Measurements from ENCODE around the gene MRPL45. TPM values are rescaled to one million over a fixed set of nuclear protein-coding genes. Genes with fewer than 3 reads are reported as not detected.

Gene MRPL45
- total and polyA plus RNA-seq, 2 of the 13 experiments (the other 11 are each of a cell fraction or from before 2014, with no cell fraction given) = 89.5 to 157 TPM

GRCh38 chr17:38351412-38352222 is 54.6 kb downstream of the MRPL45 start, which contains the start of gene SOCS7 (continued):
- TF ChIP-seq ZHX2 (IDR thresholded peaks at IDR 0.05; ENCODE audit: low read depth) (peak; percentile 78; the same call in 1 of the 2 replicates), ZHX2 (CRISPR knock-in tag; IDR thresholded peaks at IDR 0.05; ENCODE audit: borderline replicate concordance) (peak; percentile 85), ZNF549 (CRISPR knock-in tag; IDR thresholded peaks at IDR 0.05) (no peak), NR2F2 (IDR thresholded peaks at IDR 0.05; ENCODE audit: borderline replicate concordance, low read depth) (no peak), ZMYM2 (CRISPR knock-in tag; IDR thresholded peaks at IDR 0.05) (no peak), ATF4 (CRISPR knock-in tag; IDR thresholded peaks at IDR 0.05) (peak in 1 of 2 experiments; percentile 81; a peak in 2 of 4 replicates), HMGXB4 (CRISPR knock-in tag; IDR thresholded peaks at IDR 0.05; ENCODE audit: borderline replicate concordance in 1 of 2, low read depth in 1 of 2) (peak; percentile 44 to 92; a peak in 3 of 4 replicates), ZNF496 (CRISPR knock-in tag; IDR thresholded peaks at IDR 0.05; ENCODE audit: insufficient replicate concordance) (no peak), HIVEP1 (CRISPR knock-in tag; IDR thresholded peaks at IDR 0.05) (peak; percentile 78), CREBL2 (CRISPR knock-in tag; IDR thresholded peaks at IDR 0.05; ENCODE audit: borderline replicate concordance) (0 out of 2 replicates have a peak, but pooled peaks have one; percentile 11), HNRNPLL (IDR thresholded peaks at IDR 0.05; ENCODE audit: low read depth, low read length, poor library complexity, severe bottlenecking) (peak; percentile 72), MYC (CRISPR knock-in tag; IDR thresholded peaks at IDR 0.05; ENCODE audit: borderline replicate concordance) (peak; percentile 89; the same call in 1 of the 2 replicates), IRF9 (CRISPR knock-in tag; IDR thresholded peaks at IDR 0.05; ENCODE audit: borderline replicate concordance) (peak; percentile 63; the same call in 1 of the 2 replicates), EED (CRISPR knock-in tag; IDR thresholded peaks at IDR 0.05) (peak; percentile 81; the same call in 1 of the 2 replicates), EEA1 (CRISPR knock-in tag; IDR thresholded peaks at IDR 0.05; ENCODE audit: borderline replicate concordance) (peak; percentile 68; the same call in 1 of the 2 replicates), FOXM1 (CRISPR knock-in tag; IDR thresholded peaks at IDR 0.05) (no peak), FOXA3 (CRISPR knock-in tag; IDR thresholded peaks at IDR 0.05) (peak; percentile 69; the same call in 1 of the 2 replicates)
